ENCODE measurements around the gene TIPIN.

GRCh38 chr15:66390678-66391077, 34.2 kb upstream of the TIPIN start:
- TF ChIP-seq POLR2A (IDR thresholded peaks at IDR 0.05) (no peak), POLR2AphosphoS5 (IDR thresholded peaks at IDR 0.05) (peak in 2 of 3 donors; percentile 67 to 68)
- TF ChIP-seq, protein P1, sequence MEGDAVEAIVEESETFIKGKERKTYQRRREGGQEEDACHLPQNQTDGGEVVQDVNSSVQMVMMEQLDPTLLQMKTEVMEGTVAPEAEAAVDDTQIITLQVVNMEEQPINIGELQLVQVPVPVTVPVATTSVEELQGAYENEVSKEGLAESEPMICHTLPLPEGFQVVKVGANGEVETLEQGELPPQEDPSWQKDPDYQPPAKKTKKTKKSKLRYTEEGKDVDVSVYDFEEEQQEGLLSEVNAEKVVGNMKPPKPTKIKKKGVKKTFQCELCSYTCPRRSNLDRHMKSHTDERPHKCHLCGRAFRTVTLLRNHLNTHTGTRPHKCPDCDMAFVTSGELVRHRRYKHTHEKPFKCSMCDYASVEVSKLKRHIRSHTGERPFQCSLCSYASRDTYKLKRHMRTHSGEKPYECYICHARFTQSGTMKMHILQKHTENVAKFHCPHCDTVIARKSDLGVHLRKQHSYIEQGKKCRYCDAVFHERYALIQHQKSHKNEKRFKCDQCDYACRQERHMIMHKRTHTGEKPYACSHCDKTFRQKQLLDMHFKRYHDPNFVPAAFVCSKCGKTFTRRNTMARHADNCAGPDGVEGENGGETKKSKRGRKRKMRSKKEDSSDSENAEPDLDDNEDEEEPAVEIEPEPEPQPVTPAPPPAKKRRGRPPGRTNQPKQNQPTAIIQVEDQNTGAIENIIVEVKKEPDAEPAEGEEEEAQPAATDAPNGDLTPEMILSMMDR (IDR thresholded peaks at IDR 0.05), result no peak
